ENCODE data around the gene DISP2.

Gene DISP2

DNA sequence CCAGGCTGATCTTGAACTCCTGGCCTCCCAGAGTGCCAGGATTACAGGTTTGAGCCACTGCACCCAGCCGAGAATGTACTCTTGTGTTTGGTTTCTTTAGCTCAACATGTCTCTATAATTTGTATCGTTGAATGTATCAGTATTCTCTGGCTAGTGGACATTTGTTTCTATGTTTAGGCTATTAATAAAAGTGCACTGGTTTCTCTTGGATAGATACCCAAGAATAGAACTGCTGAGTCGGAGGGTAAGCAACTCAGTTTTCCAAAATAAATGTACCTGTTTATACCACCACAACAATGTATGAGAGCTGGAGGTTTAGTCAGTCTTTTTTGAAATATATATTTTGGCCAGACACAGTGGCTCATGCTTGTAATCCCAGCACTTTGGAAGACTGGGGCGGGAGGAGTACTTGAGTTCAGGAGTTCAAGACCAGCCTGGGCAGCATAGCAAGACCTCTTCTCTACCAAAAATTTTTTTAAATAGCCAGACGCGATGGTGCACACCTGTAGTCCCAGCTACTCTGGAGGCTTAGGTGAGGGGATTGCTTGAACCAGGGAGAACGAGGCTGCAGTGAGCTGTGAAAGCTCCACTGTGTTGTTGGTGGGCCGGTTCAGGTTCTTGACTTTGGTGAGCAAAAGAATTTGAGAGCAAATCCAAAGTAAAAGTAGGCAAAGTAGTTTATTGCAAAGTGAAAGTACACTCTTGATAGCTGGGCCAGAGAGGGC, 39.8 kb downstream of the DISP2 start:
- no peak overlapping the region for H2AK5ac ChIP-seq (ENCODE audit: low read length, severe bottlenecking)
- no peak overlapping the region for H3K23ac ChIP-seq (ENCODE audit: low read length in 2 of 2)
- no peak overlapping the region for H4K8ac ChIP-seq (ENCODE audit: low read length)
- H3K27me3 ChIP-seq (ENCODE audit: control insufficient read depth in 1 of 2, insufficient read depth in 1 of 2, low read length in 2 of 2), result no peaks in the 10 kb centered on the region
- H3K27ac ChIP-seq (ENCODE audit: low read length, poor library complexity, severe bottlenecking), result no peak overlapping the region
- no peak overlapping the region for H2BK120ac ChIP-seq (ENCODE audit: low read depth, low read length)
- H3K79me1 ChIP-seq (replicated peaks; ENCODE audit: low read length, poor library complexity, severe bottlenecking), result no peaks in the 10 kb centered on the region
- no peak overlapping the region for H3K9ac ChIP-seq (ENCODE audit: low read length)
- H3K4me2 ChIP-seq (ENCODE audit: low read length, poor library complexity, severe bottlenecking), result no peak overlapping the region
- H3K4ac ChIP-seq (ENCODE audit: low read depth in 1 of 2, low read length in 2 of 2), result no peak overlapping the region
- no peak overlapping the region for H2BK5ac ChIP-seq (ENCODE audit: low read depth, low read length, poor library complexity, severe bottlenecking)
- H2BK12ac ChIP-seq (ENCODE audit: low read length in 2 of 2), result no peak overlapping the region
- no peak overlapping the region for H2AFZ ChIP-seq (ENCODE audit: low read depth, low read length)
- no peak overlapping the region for H3K18ac ChIP-seq (ENCODE audit: low read depth in 1 of 2, low read length in 2 of 2)
- WGBS, result 89% methylated on average over 7 of the region's 8 CpGs
- H3K14ac ChIP-seq (ENCODE audit: low read length in 2 of 2), result no peak overlapping the region
- H3K36me3 ChIP-seq (ENCODE audit: control insufficient read depth in 1 of 2, insufficient read depth in 2 of 2, low read depth in 1 of 2, low read length in 2 of 2), result peaks cover 2 to 19% of the 10 kb centered on the region in 2 experiments
- H3K9me3 ChIP-seq (ENCODE audit: control insufficient read depth, low read length), result no peaks in the 10 kb centered on the region
- no peaks in the 10 kb centered on the region for H3K4me1 ChIP-seq (ENCODE audit: control insufficient read depth, insufficient read depth, low read depth, low read length)
- H4K91ac ChIP-seq (ENCODE audit: low read length), result no peak overlapping the region
- H3K4me3 ChIP-seq (ENCODE audit: insufficient read depth in 1 of 2, low read depth in 1 of 2, low read length in 2 of 2), result no peak overlapping the region
- H2BK15ac ChIP-seq (ENCODE audit: low read depth, poor library complexity, severe bottlenecking), result no peak overlapping the region
- no peak for DNase-seq

DNA sequence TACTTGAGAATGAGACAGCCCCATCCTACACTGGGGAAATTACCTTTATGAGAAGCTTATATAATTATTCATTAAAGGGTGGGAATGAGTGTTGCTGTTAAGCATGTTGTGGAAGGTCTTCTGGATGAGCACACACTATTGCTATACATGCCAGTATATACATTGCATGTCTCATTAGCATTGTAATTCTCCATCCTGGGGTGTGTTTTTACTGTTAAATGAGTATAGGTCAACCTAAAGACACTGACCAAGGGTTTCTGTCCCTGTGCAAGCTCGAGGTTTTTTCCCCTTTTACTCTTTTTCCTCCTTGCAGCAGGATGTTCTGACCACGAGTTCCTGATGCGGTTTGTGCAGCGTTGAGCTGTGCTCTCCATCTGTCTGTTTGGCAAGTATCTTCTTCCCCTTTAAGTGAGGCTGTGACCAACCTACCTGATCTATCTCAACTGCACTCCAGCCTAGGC, 40.4 kb downstream of the DISP2 start:
- 87% methylated on average over 4 of the region's 4 CpGs for WGBS
- no peak overlapping the region for H3K27ac ChIP-seq (ENCODE audit: low read length, poor library complexity, severe bottlenecking)
- no peaks in the 10 kb centered on the region for H3K4me1 ChIP-seq (ENCODE audit: control insufficient read depth, insufficient read depth, low read depth, low read length)
- H3K27me3 ChIP-seq (ENCODE audit: control insufficient read depth in 1 of 2, insufficient read depth in 1 of 2, low read length in 2 of 2), result no peaks in the 10 kb centered on the region
- H2BK5ac ChIP-seq (ENCODE audit: low read depth, low read length, poor library complexity, severe bottlenecking), result no peak overlapping the region
- no peaks in the 10 kb centered on the region for H3K79me1 ChIP-seq (replicated peaks; ENCODE audit: low read length, poor library complexity, severe bottlenecking)
- H3K4me2 ChIP-seq (ENCODE audit: low read length, poor library complexity, severe bottlenecking), result no peak overlapping the region
- no peak for DNase-seq
- no peak overlapping the region for H4K91ac ChIP-seq (ENCODE audit: low read length)
- no peak overlapping the region for H2AFZ ChIP-seq (ENCODE audit: low read depth, low read length)
- no peak overlapping the region for H2AK5ac ChIP-seq (ENCODE audit: low read length, severe bottlenecking)
- no peak overlapping the region for H4K8ac ChIP-seq (ENCODE audit: low read length)
- H3K23ac ChIP-seq (ENCODE audit: low read length in 2 of 2), result no peak overlapping the region
- no peak overlapping the region for H2BK12ac ChIP-seq (ENCODE audit: low read length in 2 of 2)
- no peak overlapping the region for H3K9ac ChIP-seq (ENCODE audit: low read length)
- H3K18ac ChIP-seq (ENCODE audit: low read depth in 1 of 2, low read length in 2 of 2), result no peak overlapping the region
- no peak overlapping the region for H2BK15ac ChIP-seq (ENCODE audit: low read depth, poor library complexity, severe bottlenecking)
- H3K36me3 ChIP-seq (ENCODE audit: control insufficient read depth in 1 of 2, insufficient read depth in 2 of 2, low read depth in 1 of 2, low read length in 2 of 2), result peaks cover 2 to 14% of the 10 kb centered on the region in 2 experiments
- H3K14ac ChIP-seq (ENCODE audit: low read length in 2 of 2), result no peak overlapping the region
- no peaks in the 10 kb centered on the region for H3K9me3 ChIP-seq (ENCODE audit: control insufficient read depth, low read length)
- H2BK120ac ChIP-seq (ENCODE audit: low read depth, low read length), result no peak overlapping the region
- no peak overlapping the region for H3K4me3 ChIP-seq (ENCODE audit: insufficient read depth in 1 of 2, low read depth in 1 of 2, low read length in 2 of 2)
- H3K4ac ChIP-seq (ENCODE audit: low read depth in 1 of 2, low read length in 2 of 2), result no peak overlapping the region

DNA sequence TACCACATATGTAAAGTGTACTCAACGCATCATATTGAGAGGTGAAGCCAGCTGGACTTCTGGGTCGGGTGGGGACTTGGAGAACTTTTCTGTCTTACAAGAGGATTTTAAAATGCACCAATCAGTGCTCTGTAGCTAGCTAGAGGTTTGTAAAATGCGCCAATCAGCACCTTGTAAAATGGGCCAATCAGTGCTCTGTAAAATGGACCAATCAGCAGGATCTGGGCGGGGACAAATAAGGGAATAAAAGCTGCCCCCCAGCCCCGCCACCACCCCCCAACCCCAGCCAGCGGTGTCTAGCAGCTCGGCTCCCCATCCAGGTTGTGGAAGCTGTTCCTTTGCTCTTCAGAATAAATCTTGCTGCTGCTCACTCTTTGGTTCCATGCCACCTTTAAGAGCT, 41.4 kb downstream of the DISP2 start:
- no peak overlapping the region for H2AK5ac ChIP-seq (ENCODE audit: low read length, severe bottlenecking)
- H2BK15ac ChIP-seq (ENCODE audit: low read depth, poor library complexity, severe bottlenecking), result no peak overlapping the region
- no peaks in the 10 kb centered on the region for H3K27me3 ChIP-seq (ENCODE audit: control insufficient read depth in 1 of 2, insufficient read depth in 1 of 2, low read length in 2 of 2)
- no peak overlapping the region for H3K27ac ChIP-seq (ENCODE audit: low read length, poor library complexity, severe bottlenecking)
- H2AFZ ChIP-seq (ENCODE audit: low read depth, low read length), result no peak overlapping the region
- no peaks in the 10 kb centered on the region for H3K9me3 ChIP-seq (ENCODE audit: control insufficient read depth, low read length)
- H3K4ac ChIP-seq (ENCODE audit: low read depth in 1 of 2, low read length in 2 of 2), result no peak overlapping the region
- WGBS, result 92% methylated on average over 7 of the region's 7 CpGs
- H3K4me1 ChIP-seq (ENCODE audit: control insufficient read depth, insufficient read depth, low read depth, low read length), result no peaks in the 10 kb centered on the region
- no peak overlapping the region for H3K4me2 ChIP-seq (ENCODE audit: low read length, poor library complexity, severe bottlenecking)
- H3K23ac ChIP-seq (ENCODE audit: low read length in 2 of 2), result no peak overlapping the region
- H3K36me3 ChIP-seq (ENCODE audit: control insufficient read depth in 1 of 2, insufficient read depth in 2 of 2, low read depth in 1 of 2, low read length in 2 of 2), result peaks cover 0 to 4% of the 10 kb centered on the region in 2 experiments
- H3K18ac ChIP-seq (ENCODE audit: low read depth in 1 of 2, low read length in 2 of 2), result no peak overlapping the region
- H4K8ac ChIP-seq (ENCODE audit: low read length), result no peak overlapping the region
- H2BK12ac ChIP-seq (ENCODE audit: low read length in 2 of 2), result no peak overlapping the region
- H3K79me1 ChIP-seq (replicated peaks; ENCODE audit: low read length, poor library complexity, severe bottlenecking), result no peaks in the 10 kb centered on the region
- no peak overlapping the region for H2BK120ac ChIP-seq (ENCODE audit: low read depth, low read length)
- no peak overlapping the region for H3K14ac ChIP-seq (ENCODE audit: low read length in 2 of 2)
- H2BK5ac ChIP-seq (ENCODE audit: low read depth, low read length, poor library complexity, severe bottlenecking), result no peak overlapping the region
- H3K9ac ChIP-seq (ENCODE audit: low read length), result no peak overlapping the region
- no peak overlapping the region for H4K91ac ChIP-seq (ENCODE audit: low read length)
- H3K4me3 ChIP-seq (ENCODE audit: insufficient read depth in 1 of 2, low read depth in 1 of 2, low read length in 2 of 2), result no peak overlapping the region
- no peak for DNase-seq

DNA sequence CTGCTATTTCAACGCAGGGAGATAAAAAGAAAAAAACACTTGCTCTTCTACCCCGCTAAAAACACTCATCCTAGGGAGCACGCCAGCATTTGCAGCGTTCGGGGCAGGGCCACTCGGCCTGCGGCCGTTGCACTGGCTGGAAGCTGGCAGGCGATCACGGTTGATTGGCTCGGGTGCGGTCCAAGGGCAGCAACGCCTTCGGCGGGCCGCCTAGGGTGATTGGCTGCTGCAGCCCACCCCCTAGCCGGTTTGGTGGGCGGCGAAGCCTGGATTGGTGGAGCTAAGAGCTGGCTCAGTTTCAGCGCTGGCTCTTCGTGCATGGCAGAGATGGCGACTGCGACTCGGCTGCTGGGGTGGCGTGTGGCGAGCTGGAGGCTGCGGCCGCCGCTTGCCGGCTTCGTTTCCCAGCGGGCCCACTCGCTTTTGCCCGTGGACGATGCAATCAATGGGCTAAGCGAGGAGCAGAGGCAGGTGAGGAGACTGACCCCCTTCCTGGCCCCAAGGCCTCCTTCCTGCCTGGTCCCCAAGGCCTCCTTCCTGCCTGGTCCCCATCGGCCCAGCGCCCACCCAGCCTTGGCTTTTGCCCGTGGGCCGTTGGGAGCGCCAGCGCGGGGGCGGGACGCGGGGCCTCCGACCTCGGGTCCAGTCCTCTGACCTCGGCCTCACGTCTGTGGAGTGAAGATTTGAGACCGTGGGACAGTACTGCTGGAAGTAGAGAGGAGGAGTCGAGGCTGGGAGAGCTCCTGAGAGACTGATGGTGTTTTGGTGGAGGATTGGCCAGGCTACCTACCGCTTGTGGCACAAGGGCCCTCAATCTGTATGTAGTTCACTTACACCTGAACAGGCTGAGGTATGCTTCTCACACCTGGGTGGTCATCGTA, 47.7 kb downstream of the DISP2 start, which contains the start of gene IVD:
TSS of gene IVD (plus strand) at position 295 of the 881 bp plus-strand sequence. CDS start at position 328, 33 bp downstream.
- Histone ChIP-seq H2BK120ac (ENCODE audit: low read depth, low read length) (no peak within 1 kb of the TSS), H2BK5ac (ENCODE audit: low read depth, low read length, poor library complexity, severe bottlenecking) (no peak within 1 kb of the TSS), H3K36me3 (ENCODE audit: control insufficient read depth in 1 of 2, insufficient read depth in 2 of 2, low read depth in 1 of 2, low read length in 2 of 2) (peaks cover 27 to 32% of the 10 kb centered on the region in 2 experiments), H3K23ac (ENCODE audit: low read length in 2 of 2) (peak within 1 kb of the TSS in 1 of 2 experiments; percentile 77), H3K27me3 (ENCODE audit: control insufficient read depth in 1 of 2, insufficient read depth in 1 of 2, low read length in 2 of 2) (no peaks in the 10 kb centered on the region), H3K27ac (ENCODE audit: low read length, poor library complexity, severe bottlenecking) (peak within 1 kb of the TSS; percentile 70), H2BK12ac (ENCODE audit: low read length in 2 of 2) (no peak within 1 kb of the TSS), H3K4me2 (ENCODE audit: low read length, poor library complexity, severe bottlenecking) (peak within 1 kb of the TSS; percentile 87), H3K4me3 (ENCODE audit: insufficient read depth in 1 of 2, low read depth in 1 of 2, low read length in 2 of 2) (peak within 1 kb of the TSS; percentile 82 to 90), H2AFZ (ENCODE audit: low read depth, low read length) (peak within 1 kb of the TSS; percentile 59), H3K9ac (ENCODE audit: low read length) (peak within 1 kb of the TSS; percentile 91), H4K91ac (ENCODE audit: low read length) (peak within 1 kb of the TSS; percentile 65), H3K9me3 (ENCODE audit: control insufficient read depth, low read length) (no peaks in the 10 kb centered on the region), H4K8ac (ENCODE audit: low read length) (peak within 1 kb of the TSS; percentile 88), H3K4ac (ENCODE audit: low read depth in 1 of 2, low read length in 2 of 2) (peak within 1 kb of the TSS in 1 of 2 experiments; percentile 60), H2BK15ac (ENCODE audit: low read depth, poor library complexity, severe bottlenecking) (no peak within 1 kb of the TSS), H3K14ac (ENCODE audit: low read length in 2 of 2) (peak within 1 kb of the TSS in 1 of 2 experiments; percentile 76), H2AK5ac (ENCODE audit: low read length, severe bottlenecking) (no peak within 1 kb of the TSS), H3K4me1 (ENCODE audit: control insufficient read depth, insufficient read depth, low read depth, low read length) (peaks cover 7% of the 10 kb centered on the region), H3K18ac (ENCODE audit: low read depth in 1 of 2, low read length in 2 of 2) (peak within 1 kb of the TSS; percentile 68 to 95), H3K79me1 (replicated peaks; ENCODE audit: low read length, poor library complexity, severe bottlenecking) (peaks cover 31% of the 10 kb centered on the region)
- DNase-seq, result peak; percentile 97
- under 1% methylated on average over 54 of the region's 54 CpGs for WGBS

All from mesenchymal stem cell (in vitro differentiated cells and primary cell).